Measurements from ENCODE around the gene CHSY3.
A peak's percentile ranks its signal among the peaks of the same experiment; 100 is the strongest.

Gene CHSY3

GRCh38 chr5:129904102-129904666, at the start of gene CHSY3:
CHSY3 (plus strand) TSS chr5:129904465.
- peak; percentile 55 for DNase-seq

GRCh38 chr5:129856325-129856724, 47.9 kb upstream of the CHSY3 start:
- DNase-seq = no peak

- DNase-seq = no peak
Measured at GRCh38 chr5:129857116-129857515, 47.1 kb upstream of the CHSY3 start.

DNA sequence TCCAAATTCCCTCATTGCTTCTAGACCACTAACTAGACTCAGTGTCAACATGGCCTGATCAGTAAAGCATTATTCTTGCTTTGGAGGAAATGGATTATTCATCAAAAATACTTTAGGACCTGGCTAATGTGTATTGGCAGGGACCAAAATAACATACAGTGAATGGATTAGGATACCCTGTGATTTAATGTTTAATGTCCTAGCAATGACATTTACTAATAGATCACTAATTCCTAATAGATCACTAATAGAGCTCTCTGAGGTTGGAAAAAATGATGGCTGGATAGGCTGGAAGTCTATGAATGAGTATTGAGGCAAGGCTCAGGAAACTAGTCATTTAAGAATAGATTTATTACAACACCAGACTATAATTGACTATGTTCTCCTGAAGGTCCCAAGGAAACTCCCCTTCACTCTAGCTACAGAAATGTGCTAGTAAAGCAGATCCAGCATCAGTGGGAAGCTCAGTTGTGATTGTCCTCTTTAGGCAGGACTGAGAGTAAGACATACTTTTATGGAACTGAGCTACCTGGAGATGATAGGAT, 46.1 kb upstream of the CHSY3 start:
- DNase-seq = no peak

DNA sequence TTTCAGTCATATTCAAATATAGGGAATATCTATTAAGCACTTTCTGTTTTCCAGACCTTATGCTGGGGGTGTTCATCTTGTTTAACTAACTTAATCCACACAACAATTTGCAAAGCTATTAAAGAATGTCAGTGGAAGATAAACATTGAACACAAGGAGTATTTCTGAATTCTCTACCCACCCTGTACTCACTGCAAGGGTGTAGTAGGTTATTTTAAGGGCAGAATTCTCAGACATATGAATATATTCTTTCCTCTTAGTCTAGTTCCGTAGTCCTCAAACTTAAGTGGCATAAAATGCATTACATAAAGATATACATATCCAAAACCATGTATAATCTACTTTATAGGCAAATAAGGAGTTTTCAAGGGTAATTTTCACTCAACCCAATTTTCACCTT, 19.9 kb upstream of the CHSY3 start:
- no peak for DNase-seq

DNA sequence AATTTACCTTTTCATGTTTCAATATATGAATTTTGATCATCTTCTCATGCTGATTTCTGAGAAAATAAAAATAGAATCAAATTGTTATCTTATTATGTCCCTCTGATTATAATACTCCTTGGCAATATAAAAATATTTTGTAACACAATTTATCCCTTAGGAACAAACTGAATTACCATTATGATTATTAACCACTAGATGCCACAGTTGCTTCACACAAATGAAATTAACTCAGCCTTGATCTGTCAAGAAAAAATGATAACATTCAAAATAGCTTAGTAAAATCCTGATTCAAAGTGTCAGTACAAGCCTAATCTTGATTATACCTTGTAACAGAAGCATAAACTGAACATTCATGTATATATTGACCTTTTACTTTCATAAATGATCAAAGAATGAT, 4.8 kb upstream of the CHSY3 start:
- DNase-seq = no peak

DNA sequence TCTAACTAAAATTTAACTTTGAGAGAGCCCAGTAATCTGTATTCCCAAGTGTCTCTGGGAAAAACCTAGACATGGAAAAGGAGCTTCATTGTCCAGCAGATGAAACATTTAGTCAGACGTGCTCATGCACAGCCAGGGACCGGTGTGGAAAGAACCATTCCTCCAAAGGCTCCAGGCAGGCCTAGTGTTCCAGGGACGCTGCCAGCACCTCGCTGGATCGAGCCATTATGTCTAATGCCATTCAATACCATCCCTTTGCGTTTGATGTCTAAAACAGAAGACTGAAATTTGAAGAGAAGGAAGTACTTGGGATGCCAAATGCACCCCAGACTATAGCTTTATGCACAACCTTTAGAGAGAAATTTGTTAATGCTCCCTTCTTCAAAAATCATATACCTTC, 1.4 kb upstream of the CHSY3 start:
- DNase-seq = no peak

GRCh38 chr5:129903466-129904101, 681 bp upstream of the CHSY3 start:
- DNase-seq = no peak

GRCh38 chr5:129904667-129905472, 605 bp downstream of the CHSY3 start:
- no peak for DNase-seq

- no peak for DNase-seq
Measured at GRCh38 chr5:129905473-129906176, 1.4 kb downstream of the CHSY3 start.

GRCh38 chr5:129906177-129906887, 2.1 kb downstream of the CHSY3 start:
- no peak for DNase-seq

- DNase-seq = no peak
Measured at GRCh38 chr5:129909225-129909624, 5.0 kb downstream of the CHSY3 start.

DNA sequence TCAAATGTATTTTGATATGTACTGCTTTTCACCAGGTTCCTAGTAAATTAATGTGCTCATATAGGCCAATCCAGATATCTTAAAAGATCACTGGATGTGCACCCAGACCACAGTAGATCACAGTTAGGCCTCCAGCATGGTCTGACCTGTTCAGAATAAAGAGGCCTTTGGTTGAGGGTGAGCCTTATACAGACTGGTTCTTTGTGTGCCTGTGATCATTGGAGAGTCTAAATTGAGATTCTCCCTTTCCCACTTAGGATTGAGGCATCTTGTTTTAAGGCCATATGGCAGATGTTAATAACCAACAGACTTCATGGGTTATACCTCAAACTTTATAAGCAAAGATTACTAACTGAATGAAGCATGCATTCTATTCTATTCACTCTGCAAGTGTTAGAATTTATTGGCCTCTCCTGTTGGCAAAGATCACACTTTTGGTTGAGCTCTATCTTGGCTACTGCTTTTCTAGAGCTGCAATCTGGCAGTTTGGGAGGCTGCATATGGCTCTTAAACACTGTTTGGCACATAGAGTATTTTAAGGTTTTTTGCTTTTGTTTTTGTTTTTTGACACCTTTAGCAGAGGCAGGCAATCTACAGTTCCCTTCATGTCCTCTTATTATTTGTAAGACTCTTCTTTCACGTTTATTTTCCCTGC, 8.5 kb downstream of the CHSY3 start:
- no peak for DNase-seq

DNA sequence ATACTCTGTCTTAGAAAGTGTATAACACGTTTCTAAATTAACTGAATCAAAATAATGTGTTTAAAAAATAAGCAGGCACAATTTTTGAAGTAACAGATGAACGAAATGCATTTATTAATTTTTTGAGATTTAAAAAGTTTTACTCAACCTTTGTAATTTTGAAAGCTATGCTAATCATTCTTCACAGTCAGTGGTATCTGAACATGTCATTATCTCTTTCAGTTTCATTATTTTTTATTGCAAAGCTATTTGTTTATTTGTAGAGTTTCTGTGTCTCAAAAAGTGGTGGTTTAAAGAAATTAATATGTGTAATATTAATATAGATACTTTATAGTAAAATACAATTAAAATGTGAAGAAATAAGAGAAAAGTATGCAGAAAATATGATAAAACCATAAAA, 11.2 kb downstream of the CHSY3 start:
- DNase-seq = no peak

GRCh38 chr5:129917224-129917623, 13.0 kb downstream of the CHSY3 start:
- DNase-seq = no peak

- no peak for DNase-seq
Measured at GRCh38 chr5:129921204-129921603, 16.9 kb downstream of the CHSY3 start.

DNA sequence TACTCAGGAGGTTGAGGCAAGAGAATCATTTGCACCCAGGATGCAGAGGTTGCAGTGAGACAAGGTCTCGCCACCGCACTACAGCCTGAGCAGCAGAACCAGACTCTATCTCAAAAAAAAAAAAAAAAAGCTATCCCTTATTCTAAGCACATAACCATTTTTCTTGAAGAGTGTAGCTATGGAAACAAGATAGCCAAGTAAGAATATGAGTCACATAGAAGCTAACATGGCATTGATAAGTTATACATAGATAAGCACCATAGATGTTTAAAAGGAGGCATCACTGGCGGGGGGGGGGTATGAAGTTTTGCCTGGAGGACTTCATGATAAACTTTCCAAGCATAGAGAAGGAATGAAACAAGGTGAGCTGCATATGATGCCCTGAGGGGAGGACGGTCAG, 26.0 kb downstream of the CHSY3 start:
- no peak for DNase-seq

DNA sequence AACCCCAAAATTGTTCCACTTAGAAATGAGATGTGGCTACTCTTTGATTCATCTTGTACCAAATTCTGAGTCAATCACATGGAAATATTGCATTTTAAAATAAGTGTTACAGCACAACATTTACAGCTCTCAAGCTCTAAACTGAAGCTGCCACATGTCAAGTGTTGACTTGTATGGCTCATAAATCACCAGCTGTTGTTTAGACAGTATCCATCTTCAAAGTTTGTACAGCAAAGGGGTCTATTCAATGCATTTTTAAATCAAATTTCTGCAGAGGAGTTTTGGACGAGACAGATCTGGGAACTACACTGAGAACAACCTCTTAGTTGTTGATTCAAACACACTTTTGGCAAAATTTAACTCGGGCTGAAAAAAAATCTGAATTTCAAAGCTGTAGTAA, 31.4 kb downstream of the CHSY3 start:
- no peak for DNase-seq

DNA sequence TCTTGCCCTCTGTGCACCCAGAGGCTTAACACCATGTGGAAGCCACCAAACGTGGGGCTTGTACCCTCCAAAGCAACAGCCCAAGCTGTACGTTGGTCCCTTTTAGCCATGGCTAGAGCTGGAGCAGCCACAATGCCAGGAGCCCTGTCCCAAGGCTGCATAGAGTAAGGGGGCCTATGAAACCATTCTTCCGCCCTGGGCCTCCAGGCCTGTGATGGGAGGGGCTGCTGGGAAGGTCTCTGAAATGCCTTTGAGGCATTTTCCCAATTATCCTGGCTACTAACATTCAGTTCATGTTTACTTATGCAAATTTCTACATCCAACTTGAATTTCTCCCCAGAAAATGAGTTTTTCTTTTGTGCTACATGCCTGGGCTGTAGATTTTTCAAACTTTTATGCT, 33.8 kb downstream of the CHSY3 start:
- no peak for DNase-seq

GRCh38 chr5:129943936-129944335, 39.7 kb downstream of the CHSY3 start:
- DNase-seq = no peak

DNA sequence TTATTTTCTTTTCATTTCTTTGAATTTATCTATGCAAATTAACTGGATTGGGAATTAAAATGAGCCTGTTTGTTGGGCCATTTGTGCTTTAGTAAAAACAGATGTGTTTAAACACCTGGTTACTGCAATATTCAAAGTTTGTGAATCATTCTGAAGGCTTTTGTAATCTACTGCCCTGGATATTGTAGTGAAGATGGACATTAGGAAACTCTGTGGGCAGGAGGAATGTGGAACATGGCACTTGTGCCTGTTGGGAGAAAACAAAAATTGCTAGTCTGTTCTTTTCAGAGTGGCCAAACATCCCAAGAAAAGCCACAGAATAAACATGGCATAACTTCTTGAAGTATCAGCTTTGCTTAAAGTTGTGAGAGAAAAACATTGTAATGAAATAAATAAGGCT, 40.8 kb downstream of the CHSY3 start:
- DNase-seq = no peak

GRCh38 chr5:129945774-129946270, 41.6 kb downstream of the CHSY3 start:
- no peak for DNase-seq
